ENCODE measurements around the gene SFMBT2.

Gene SFMBT2

GRCh38 chr10:7274293-7274692 lies 136.5 kb downstream of the SFMBT2 start:
- no peak for TF ChIP-seq CTCF (IDR thresholded peaks at IDR 0.05)
- Histone ChIP-seq H3K9me3 (no peaks in the 10 kb centered on the region), H3K27ac (no peak overlapping the region), H3K4me1 (ENCODE audit: control insufficient read depth in 1 of 2, insufficient read depth in 1 of 2, low read depth in 1 of 2, low read length in 1 of 2) (no peaks in the 10 kb centered on the region), H3K4me3 (ENCODE audit: low read depth in 1 of 2, low read length in 1 of 2) (no peak overlapping the region), H3K36me3 (no peaks in the 10 kb centered on the region), H3K27me3 (no peaks in the 10 kb centered on the region)

- Histone ChIP-seq H3K27ac (no peak overlapping the region), H3K9me3 (no peaks in the 10 kb centered on the region), H3K4me3 (ENCODE audit: low read depth in 1 of 2, low read length in 1 of 2) (no peak overlapping the region), H3K36me3 (no peaks in the 10 kb centered on the region), H3K4me1 (ENCODE audit: control insufficient read depth in 1 of 2, insufficient read depth in 1 of 2, low read depth in 1 of 2, low read length in 1 of 2) (no peaks in the 10 kb centered on the region), H3K27me3 (no peaks in the 10 kb centered on the region)
- TF ChIP-seq CTCF (IDR thresholded peaks at IDR 0.05) = no peak
Observed at GRCh38 chr10:7272008-7272407, 138.8 kb downstream of the SFMBT2 start.

DNA sequence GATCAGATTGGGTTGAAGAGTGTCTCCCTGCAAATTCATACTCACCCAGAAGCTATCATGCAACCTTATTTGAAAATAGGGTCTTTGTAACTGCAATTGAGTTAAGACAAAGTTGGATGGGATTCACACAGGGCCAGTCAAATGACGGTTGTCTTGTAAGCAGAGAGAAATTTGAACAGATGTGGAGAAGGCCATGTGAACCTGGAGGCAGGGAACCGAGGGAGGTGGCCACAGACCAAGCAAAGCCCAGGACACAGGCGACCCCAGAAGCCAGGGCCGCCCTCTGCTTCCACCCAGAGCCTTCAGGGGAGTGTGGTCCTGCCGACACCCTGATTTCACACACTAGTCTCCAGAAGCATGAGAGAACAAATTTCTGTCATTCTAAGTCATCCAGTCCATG lies 140.8 kb downstream of the SFMBT2 start:
- Histone ChIP-seq H3K27ac (no peak overlapping the region), H3K4me3 (ENCODE audit: low read depth in 1 of 2, low read length in 1 of 2) (no peak overlapping the region), H3K9me3 (no peaks in the 10 kb centered on the region), H3K36me3 (no peaks in the 10 kb centered on the region), H3K4me1 (ENCODE audit: control insufficient read depth in 1 of 2, insufficient read depth in 1 of 2, low read depth in 1 of 2, low read length in 1 of 2) (no peaks in the 10 kb centered on the region), H3K27me3 (no peaks in the 10 kb centered on the region)
- no peak for TF ChIP-seq CTCF (IDR thresholded peaks at IDR 0.05)

GRCh38 chr10:7267142-7267541 lies 143.7 kb downstream of the SFMBT2 start:
- Histone ChIP-seq H3K27me3 (no peaks in the 10 kb centered on the region), H3K4me3 (ENCODE audit: low read depth in 1 of 2, low read length in 1 of 2) (no peak overlapping the region), H3K36me3 (no peaks in the 10 kb centered on the region), H3K9me3 (no peaks in the 10 kb centered on the region), H3K27ac (no peak overlapping the region), H3K4me1 (ENCODE audit: control insufficient read depth in 1 of 2, insufficient read depth in 1 of 2, low read depth in 1 of 2, low read length in 1 of 2) (no peaks in the 10 kb centered on the region)
- no peak for TF ChIP-seq CTCF (IDR thresholded peaks at IDR 0.05)

GRCh38 chr10:7265396-7266123 lies 145.3 kb downstream of the SFMBT2 start:
- Histone ChIP-seq H3K9me3 (no peaks in the 10 kb centered on the region), H3K36me3 (no peaks in the 10 kb centered on the region), H3K27ac (no peak overlapping the region), H3K4me1 (ENCODE audit: control insufficient read depth in 1 of 2, insufficient read depth in 1 of 2, low read depth in 1 of 2, low read length in 1 of 2) (peaks cover under 1 to 1% of the 10 kb centered on the region in 2 experiments), H3K27me3 (no peaks in the 10 kb centered on the region), H3K4me3 (ENCODE audit: low read depth in 1 of 2, low read length in 1 of 2) (no peak overlapping the region)
- no peak for TF ChIP-seq CTCF (IDR thresholded peaks at IDR 0.05)
